ENCODE results near the gene HAUS2. TPM values are rescaled to one million over a fixed set of nuclear protein-coding genes. Genes with fewer than 3 reads are reported as not detected.

Gene HAUS2
- total and polyA plus RNA-seq, 2 donors (not counting 3 experiments of a cell fraction or from before 2014, with no cell fraction given) = 12.6 to 33.5 TPM

DNA sequence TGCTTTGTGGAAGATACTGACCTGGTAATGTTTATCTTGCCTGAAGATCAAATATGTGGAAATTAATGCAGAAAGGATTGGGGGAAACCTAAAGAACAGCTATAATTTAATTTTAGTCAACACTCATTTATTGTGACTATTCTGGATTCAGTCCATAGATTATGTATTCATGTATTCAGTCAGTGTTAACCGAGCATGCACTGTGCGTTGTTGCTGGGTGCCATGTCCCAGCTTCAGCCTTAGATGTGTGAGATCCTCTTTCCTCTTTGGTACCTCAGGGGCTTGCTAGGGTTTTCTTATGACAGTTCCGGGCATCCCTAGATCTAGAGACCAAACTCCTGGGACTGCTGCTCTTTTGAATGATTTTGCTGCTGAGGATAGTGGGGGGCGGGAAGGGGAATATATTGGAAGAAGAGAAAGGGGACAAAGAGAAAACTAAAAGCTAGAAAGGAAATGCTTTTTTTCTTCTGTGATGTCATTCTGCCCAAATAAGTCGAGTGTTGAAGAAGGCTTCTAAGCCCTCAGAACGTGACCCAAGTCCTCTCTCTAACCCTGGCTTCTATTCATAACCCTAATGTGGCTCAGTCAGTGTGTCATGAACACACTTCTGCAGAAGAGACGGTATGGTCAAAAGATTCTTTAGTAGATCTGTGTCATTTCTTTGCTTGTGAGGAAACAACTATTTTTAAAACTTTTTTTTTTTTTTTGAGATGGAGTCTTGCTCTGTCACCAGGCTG, 60.3 kb downstream of the HAUS2 start:
- intact Hi-C loops (cut with micrococcal nuclease) (no loop called here), dilution Hi-C loops (cut with MboI; ENCODE audit: extremely low pct_ligation_motif_present, low sequenced_read_pairs) (no loop called here)
- DNase-seq (ENCODE audit: low read depth, low spot score) (no peak), FAIRE-seq (no peak)
- no peaks in the 10 kb centered on the region for H3K27me3 ChIP-seq (ENCODE audit: control insufficient read depth in 2 of 2, insufficient read depth in 2 of 2, low read length in 2 of 2)
- H3K9me1 ChIP-seq (replicated peaks; ENCODE audit: control insufficient read depth, extremely low read depth, insufficient read depth, low read length) = no peaks in the 10 kb centered on the region
- no peaks in the 10 kb centered on the region for H3K79me2 ChIP-seq (ENCODE audit: control insufficient read depth, insufficient read depth, low read length)
- no peak overlapping the region for H3K27ac ChIP-seq (ENCODE audit: insufficient read depth, low read depth, low read length)
- H3K4me1 ChIP-seq (ENCODE audit: control insufficient read depth, extremely low read depth, insufficient read depth, low read length) = peaks cover 14% of the 10 kb centered on the region
- H3K9ac ChIP-seq (replicated peaks; ENCODE audit: extremely low read depth, insufficient read depth, low read length) = no peak overlapping the region
- POLR2A ChIA-PET = no interaction called here
- H2AFZ ChIP-seq (ENCODE audit: low read depth, low read length) = no peak overlapping the region
- no peaks in the 10 kb centered on the region for H3K36me3 ChIP-seq (ENCODE audit: control insufficient read depth in 2 of 2, extremely low read depth in 1 of 2, insufficient read depth in 2 of 2, low read length in 2 of 2)
- H3K9me3 ChIP-seq (replicated peaks; ENCODE audit: control insufficient read depth, insufficient read depth, low read length) = no peaks in the 10 kb centered on the region
- CTCF ChIA-PET = interaction anchor here (0.7 to 2.3 kb wide), 3 partner anchors 8 to 17 kb away, joined by 3 to 5 read pairs (median 3); no protein-coding TSS in a partner anchor
- no TSS peak for BruUV-seq (replicated peaks)
- no peak overlapping the region for H3K4me3 ChIP-seq (replicated peaks in 1 of 3; ENCODE audit: insufficient read depth in 1 of 3, low read depth in 1 of 3, low read length in 3 of 3)
- TF ChIP-seq POLR2AphosphoS5 (IDR thresholded peaks at IDR 0.05; ENCODE audit: insufficient read depth, low read depth, low read length) (no peak), GATA2 (IDR thresholded peaks at IDR 0.05; ENCODE audit: insufficient read depth, insufficient read length, low read depth, low read length) (no peak), MYC (IDR thresholded peaks at IDR 0.05; ENCODE audit: low read depth, low read length) (no peak), JUN (IDR thresholded peaks at IDR 0.05; ENCODE audit: borderline replicate concordance, insufficient read depth, insufficient read length, low read depth) (no peak), POLR2A (IDR thresholded peaks at IDR 0.05; ENCODE audit: low read depth, low read length) (no peak), EZH2 (IDR thresholded peaks at IDR 0.05; ENCODE audit: borderline replicate concordance, low read depth, low read length, severe bottlenecking) (no peak), MAX (IDR thresholded peaks at IDR 0.05; ENCODE audit: insufficient read depth, insufficient read length) (no peak), FOS (IDR thresholded peaks at IDR 0.05; ENCODE audit: borderline replicate concordance, insufficient read depth, low read length) (no peak)
- TF ChIP-seq, protein P1, sequence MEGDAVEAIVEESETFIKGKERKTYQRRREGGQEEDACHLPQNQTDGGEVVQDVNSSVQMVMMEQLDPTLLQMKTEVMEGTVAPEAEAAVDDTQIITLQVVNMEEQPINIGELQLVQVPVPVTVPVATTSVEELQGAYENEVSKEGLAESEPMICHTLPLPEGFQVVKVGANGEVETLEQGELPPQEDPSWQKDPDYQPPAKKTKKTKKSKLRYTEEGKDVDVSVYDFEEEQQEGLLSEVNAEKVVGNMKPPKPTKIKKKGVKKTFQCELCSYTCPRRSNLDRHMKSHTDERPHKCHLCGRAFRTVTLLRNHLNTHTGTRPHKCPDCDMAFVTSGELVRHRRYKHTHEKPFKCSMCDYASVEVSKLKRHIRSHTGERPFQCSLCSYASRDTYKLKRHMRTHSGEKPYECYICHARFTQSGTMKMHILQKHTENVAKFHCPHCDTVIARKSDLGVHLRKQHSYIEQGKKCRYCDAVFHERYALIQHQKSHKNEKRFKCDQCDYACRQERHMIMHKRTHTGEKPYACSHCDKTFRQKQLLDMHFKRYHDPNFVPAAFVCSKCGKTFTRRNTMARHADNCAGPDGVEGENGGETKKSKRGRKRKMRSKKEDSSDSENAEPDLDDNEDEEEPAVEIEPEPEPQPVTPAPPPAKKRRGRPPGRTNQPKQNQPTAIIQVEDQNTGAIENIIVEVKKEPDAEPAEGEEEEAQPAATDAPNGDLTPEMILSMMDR (IDR thresholded peaks at IDR 0.05; ENCODE audit: extremely low read depth in 1 of 2, insufficient read depth in 1 of 2, low read depth in 1 of 2, low read length in 2 of 2) = no peak
- H3K4me2 ChIP-seq (ENCODE audit: insufficient read depth, low read length) = no peak overlapping the region
- no peaks in the 10 kb centered on the region for H4K20me1 ChIP-seq (replicated peaks; ENCODE audit: control insufficient read depth, extremely low read depth, insufficient read depth, low read length)

All from endothelial cell of umbilical vein (primary cell).